Limb (tissue), 2 donors: ENCODE data around the gene EYS.
"Not testable (repeated sequence)": the region's sequence is repeated elsewhere in the genome, so short reads cannot be mapped to it uniquely, and the experiment has no call there.

Experiments
- DNase-seq, 2 donors: peaks; one replicate each; pipeline ENCODE4 v3.0.0-alpha.2; 2016; ENCODE audit errors: extremely low spot score in 2 of 2

Gene EYS

DNA sequence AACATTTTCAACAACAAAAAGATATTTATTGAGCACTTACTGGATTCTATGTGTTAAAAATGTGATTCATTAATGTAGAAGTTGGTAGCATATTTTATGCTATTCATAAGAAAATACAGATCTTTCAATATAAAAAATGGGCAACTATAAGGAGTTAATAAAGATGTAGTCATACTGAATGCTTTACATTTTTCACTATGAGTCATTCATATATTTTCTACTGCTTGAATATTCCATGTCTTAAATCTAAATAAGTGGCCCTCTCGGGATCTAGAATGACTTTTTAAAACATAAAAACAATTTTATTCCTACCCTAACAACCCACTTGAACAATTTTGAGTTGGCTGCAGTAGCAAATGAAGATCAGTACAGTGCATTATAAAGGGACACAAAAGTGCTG, 1709.3 kb downstream of the EYS start:
- no peak for DNase-seq

- DNase-seq = no peak
Measured at GRCh38 chr6:63997221-63997620, 1709.8 kb downstream of the EYS start.

GRCh38 chr6:63985223-63985622, 1721.8 kb downstream of the EYS start:
- no peak for DNase-seq

DNA sequence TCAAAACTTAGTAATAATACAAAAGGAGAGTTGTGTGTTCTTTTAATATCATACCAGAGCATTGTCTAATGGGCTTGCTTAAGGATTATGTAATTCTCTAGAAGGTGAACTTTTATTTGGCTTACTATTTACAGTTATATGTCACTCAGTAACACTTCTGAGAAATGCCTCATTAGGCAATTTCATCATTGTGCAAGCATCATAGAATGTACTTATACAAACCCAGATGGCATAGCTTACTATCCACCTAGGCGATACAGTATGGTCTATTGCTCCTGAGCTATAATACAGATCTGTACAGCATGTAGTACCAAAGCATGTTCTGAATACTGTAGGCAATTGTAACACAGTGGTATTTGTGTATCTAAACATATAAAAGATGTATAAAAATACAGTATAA, 1731.3 kb downstream of the EYS start:
- DNase-seq = no peak

GRCh38 chr6:63968650-63969049, 1738.4 kb downstream of the EYS start:
- DNase-seq = no peak

- DNase-seq = no peak
Measured at GRCh38 chr6:63964366-63964765, 1742.7 kb downstream of the EYS start.

- DNase-seq = no peak
Measured at GRCh38 chr6:63963769-63964315, 1743.2 kb downstream of the EYS start.

DNA sequence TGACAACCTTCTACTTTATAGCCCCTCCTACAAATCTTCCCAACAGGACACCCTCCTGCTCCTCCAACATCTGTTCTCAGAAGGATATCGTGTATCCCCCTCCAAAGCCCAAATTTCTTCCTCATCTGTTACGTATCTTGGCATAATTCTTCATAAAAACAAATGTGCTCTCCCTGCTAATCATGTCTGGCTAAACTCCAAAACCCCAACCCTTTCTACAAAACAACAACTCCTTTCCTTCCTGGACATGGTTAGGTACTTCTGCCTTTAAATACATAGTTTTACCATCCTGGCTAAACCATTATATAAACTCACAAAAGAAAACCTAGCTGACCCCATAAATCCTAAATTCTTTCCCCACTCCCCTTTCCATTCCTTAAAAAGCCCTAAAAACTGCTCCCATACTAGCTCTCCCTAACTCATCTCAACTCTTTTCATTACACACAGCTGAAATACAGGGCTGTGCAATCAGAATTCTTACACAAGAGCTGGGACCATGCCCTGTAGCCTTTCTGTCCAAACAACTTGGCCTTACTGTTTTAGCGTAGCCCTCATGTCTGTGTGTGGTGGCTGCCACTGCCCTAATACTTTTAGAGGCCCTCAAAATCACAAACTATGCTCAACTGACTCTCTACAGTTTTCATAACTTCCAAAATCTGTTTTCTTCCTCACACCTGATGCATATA, 1753.5 kb downstream of the EYS start:
- DNase-seq = not testable (repeated sequence)

DNA sequence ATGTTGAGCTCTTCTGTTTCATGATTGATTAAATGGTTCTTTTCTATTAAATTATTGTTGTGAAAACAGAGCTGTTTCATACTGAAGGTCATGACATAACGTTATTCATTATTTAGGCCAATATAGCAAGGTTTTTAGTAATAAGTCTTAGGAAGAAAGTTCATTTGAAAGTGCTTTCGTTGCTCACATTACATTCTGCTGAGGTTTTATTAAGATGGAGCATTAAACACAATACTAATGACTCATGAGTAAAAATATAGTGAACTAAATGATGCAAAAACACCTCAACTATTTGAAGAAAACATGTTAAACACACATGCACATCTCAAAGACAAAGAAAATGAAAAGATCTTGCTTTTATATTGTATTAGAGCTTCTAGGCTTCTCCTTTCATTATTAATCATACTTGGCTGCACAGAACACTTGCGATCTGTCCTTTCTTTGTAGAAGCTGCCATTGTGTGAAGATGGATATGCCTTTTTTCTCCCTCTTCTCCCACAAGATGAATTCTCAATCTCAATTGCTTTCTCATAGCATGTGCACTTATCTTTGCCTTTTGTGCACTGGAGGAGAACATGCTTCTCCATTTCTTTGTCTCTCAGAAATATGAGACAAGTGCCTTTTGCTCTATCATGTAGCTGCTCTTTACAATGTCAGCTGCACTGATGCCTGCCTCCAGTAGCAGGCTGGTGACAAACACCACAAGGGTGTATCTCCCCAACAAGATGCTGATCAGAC, 1759.1 kb downstream of the EYS start:
- no peak for DNase-seq

GRCh38 chr6:63945987-63946386, 1761.0 kb downstream of the EYS start:
- DNase-seq = no peak

GRCh38 chr6:63943826-63944225, 1763.2 kb downstream of the EYS start:
- DNase-seq = no peak

GRCh38 chr6:63941747-63942470, 1765.1 kb downstream of the EYS start:
- DNase-seq = no peak

DNA sequence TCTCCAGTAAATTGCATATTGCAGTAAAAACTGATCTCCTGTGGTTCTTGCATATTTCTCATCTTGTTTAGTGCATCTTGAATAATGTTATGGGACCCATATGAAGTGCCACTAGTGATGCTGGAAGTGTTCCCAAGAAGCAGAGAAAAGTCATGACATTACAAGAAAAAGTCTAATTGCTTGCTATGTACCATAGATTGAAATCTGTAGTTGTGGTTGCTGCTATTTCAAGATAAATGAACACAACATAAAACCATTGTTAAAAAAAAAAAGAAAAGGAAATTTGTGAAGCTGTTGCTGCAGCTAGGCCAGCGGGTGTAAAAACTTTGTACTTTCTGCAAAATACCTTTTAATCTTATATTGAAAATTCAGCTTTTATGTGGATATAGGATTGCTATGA, 1767.0 kb downstream of the EYS start:
- no peak for DNase-seq

DNA sequence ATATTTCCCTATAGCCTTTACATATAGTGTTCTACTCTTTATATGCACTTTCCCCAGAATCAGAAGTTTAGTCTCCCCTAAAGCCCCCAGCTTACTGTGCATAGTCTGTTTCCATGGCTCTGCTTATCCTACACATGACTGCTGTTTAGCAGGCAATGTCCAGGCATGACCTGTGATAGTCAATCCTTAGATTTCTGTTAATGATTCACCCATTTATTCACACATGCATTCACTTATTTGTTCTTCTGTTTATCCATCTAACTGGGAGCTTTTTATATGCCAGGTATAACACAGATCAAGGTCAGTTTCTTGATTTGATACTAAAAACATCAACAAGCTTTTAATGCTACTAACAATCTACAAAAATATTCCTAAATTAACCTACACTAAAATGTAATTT, 1770.6 kb downstream of the EYS start:
- no peak for DNase-seq

GRCh38 chr6:63935732-63936131, 1771.3 kb downstream of the EYS start:
- DNase-seq = no peak

DNA sequence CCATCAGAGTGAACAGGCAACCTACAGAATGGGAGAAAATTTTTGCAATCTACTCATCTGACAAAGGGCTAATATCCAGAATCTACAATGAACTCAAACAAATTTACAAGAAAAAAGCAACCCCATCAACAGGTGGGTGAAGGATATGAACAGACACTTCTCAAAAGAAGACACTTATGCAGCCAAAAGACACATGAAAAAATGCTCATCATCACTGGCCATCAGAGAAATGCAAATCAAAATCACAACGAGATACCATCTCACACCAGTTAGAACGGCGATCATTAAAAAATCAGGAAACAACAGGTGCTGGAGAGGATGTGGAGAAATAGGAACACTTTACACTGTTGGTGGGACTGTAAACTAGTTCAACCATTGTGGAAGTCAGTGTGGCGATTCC, 1773.1 kb downstream of the EYS start:
- DNase-seq = not testable (repeated sequence)

- no peak for DNase-seq
Measured at GRCh38 chr6:63930848-63931247, 1776.2 kb downstream of the EYS start.

DNA sequence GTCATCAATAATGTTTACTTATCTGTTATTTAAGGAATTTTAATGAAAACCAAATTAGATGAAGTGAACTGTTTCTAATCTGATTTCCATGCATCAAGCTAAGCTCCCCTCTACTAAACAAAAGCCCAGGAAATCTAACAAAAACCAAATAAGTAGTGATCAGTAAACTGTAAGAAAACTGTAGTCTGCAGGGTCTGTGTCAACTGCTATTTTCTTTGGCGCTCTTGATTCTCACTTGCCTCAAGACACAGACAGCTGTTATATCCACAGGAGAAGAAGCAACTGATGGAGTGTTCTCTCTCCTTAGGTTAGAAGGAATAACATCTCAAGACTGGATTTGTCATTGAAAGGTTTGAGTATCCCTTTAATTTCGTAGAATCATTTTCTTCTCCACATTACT, 1777.9 kb downstream of the EYS start:
- no peak for DNase-seq

DNA sequence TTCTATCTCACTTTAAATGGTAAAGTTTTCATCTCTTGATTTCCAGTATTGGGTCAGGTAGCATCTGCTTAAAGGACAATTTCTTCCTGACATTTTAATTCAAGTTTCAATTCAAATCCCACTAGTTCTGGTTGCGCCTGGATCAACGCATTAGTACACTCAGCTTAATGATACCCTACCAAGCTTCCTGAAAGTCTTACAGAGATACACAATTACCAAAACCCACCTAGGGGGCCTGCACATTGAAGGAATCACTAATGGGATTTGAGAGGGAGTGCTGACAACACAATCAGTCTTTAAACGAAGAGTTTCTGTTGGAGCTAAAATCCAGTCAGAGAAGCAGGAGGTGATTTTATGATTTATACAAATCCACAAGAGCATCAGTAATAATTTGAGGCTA, 1778.4 kb downstream of the EYS start:
- DNase-seq = no peak

GRCh38 chr6:63926950-63927927, 1779.8 kb downstream of the EYS start:
- DNase-seq = no peak

GRCh38 chr6:63926258-63926780, 1780.7 kb downstream of the EYS start:
- DNase-seq = no peak
